Measurements from ENCODE around the gene MT3. TPM values are rescaled to one million over a fixed set of nuclear protein-coding genes. Genes with fewer than 3 reads are reported as not detected.
A peak's percentile ranks its signal among the peaks of the same experiment; 100 is the strongest.

MT3 gene
- total and polyA plus RNA-seq, 2 of the 13 experiments (the other 11 are each of a cell fraction or from before 2014, with no cell fraction given), result not detected

DNA sequence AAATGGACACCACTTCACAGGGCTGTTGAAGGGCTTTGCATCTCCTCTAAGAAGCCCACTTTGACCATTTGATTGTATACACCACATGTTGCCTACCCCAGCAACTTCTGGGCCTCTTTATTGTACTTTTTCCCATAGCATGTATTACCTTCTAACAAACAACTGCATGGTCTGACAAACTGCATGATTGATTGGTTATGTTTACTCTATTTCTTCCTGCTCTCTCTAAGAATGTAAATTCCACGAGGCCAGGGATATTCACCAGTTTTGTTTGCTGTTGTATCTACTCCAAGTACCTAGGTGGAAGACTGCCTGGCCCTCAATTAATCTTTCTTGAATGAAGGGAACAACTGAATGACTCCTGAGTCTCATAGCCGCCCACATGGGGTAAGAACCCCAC is 47.3 kb upstream of the MT3 start (continued):
- TF ChIP-seq ZNF589 (CRISPR knock-in tag; conservative IDR thresholded peaks at IDR 0.05) (no peak), SKI (IDR thresholded peaks at IDR 0.05; ENCODE audit: partially characterized antibody) (no peak), ZFYVE20 (CRISPR knock-in tag; IDR thresholded peaks at IDR 0.05; ENCODE audit: borderline replicate concordance, low read depth) (no peak), BRD4 (CRISPR knock-in tag; IDR thresholded peaks at IDR 0.05) (no peak), ZNF747 (CRISPR knock-in tag; IDR thresholded peaks at IDR 0.05; ENCODE audit: borderline replicate concordance) (no peak), HOXA7 (CRISPR knock-in tag; IDR thresholded peaks at IDR 0.05) (no peak), RFXAP (CRISPR knock-in tag; IDR thresholded peaks at IDR 0.05; ENCODE audit: borderline replicate concordance) (no peak), EEA1 (CRISPR knock-in tag; IDR thresholded peaks at IDR 0.05; ENCODE audit: borderline replicate concordance) (no peak), PAX8 (CRISPR knock-in tag; IDR thresholded peaks at IDR 0.05; ENCODE audit: borderline replicate concordance) (no peak), SAP130 (CRISPR knock-in tag; IDR thresholded peaks at IDR 0.05; ENCODE audit: low read depth) (0 out of 2 replicates have a peak, but pooled peaks have one; percentile 24), ZFY (CRISPR knock-in tag; IDR thresholded peaks at IDR 0.05) (no peak), ZNF275 (CRISPR knock-in tag; IDR thresholded peaks at IDR 0.05; ENCODE audit: borderline replicate concordance) (no peak), MTA3 (CRISPR knock-in tag; IDR thresholded peaks at IDR 0.05) (no peak), RARG (CRISPR knock-in tag; IDR thresholded peaks at IDR 0.05; ENCODE audit: low read depth) (no peak), ZNF766 (CRISPR knock-in tag; IDR thresholded peaks at IDR 0.05; ENCODE audit: borderline replicate concordance) (no peak)
- TF ChIP-seq, protein P1, sequence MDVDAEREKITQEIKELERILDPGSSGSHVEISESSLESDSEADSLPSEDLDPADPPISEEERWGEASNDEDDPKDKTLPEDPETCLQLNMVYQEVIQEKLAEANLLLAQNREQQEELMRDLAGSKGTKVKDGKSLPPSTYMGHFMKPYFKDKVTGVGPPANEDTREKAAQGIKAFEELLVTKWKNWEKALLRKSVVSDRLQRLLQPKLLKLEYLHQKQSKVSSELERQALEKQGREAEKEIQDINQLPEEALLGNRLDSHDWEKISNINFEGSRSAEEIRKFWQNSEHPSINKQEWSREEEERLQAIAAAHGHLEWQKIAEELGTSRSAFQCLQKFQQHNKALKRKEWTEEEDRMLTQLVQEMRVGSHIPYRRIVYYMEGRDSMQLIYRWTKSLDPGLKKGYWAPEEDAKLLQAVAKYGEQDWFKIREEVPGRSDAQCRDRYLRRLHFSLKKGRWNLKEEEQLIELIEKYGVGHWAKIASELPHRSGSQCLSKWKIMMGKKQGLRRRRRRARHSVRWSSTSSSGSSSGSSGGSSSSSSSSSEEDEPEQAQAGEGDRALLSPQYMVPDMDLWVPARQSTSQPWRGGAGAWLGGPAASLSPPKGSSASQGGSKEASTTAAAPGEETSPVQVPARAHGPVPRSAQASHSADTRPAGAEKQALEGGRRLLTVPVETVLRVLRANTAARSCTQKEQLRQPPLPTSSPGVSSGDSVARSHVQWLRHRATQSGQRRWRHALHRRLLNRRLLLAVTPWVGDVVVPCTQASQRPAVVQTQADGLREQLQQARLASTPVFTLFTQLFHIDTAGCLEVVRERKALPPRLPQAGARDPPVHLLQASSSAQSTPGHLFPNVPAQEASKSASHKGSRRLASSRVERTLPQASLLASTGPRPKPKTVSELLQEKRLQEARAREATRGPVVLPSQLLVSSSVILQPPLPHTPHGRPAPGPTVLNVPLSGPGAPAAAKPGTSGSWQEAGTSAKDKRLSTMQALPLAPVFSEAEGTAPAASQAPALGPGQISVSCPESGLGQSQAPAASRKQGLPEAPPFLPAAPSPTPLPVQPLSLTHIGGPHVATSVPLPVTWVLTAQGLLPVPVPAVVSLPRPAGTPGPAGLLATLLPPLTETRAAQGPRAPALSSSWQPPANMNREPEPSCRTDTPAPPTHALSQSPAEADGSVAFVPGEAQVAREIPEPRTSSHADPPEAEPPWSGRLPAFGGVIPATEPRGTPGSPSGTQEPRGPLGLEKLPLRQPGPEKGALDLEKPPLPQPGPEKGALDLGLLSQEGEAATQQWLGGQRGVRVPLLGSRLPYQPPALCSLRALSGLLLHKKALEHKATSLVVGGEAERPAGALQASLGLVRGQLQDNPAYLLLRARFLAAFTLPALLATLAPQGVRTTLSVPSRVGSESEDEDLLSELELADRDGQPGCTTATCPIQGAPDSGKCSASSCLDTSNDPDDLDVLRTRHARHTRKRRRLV (CRISPR knock-in tag; IDR thresholded peaks at IDR 0.05), result no peak
- TF ChIP-seq, protein P2, sequence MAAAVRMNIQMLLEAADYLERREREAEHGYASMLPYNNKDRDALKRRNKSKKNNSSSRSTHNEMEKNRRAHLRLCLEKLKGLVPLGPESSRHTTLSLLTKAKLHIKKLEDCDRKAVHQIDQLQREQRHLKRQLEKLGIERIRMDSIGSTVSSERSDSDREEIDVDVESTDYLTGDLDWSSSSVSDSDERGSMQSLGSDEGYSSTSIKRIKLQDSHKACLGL (CRISPR knock-in tag; IDR thresholded peaks at IDR 0.05), result no peak
- TF ChIP-seq, protein P3, sequence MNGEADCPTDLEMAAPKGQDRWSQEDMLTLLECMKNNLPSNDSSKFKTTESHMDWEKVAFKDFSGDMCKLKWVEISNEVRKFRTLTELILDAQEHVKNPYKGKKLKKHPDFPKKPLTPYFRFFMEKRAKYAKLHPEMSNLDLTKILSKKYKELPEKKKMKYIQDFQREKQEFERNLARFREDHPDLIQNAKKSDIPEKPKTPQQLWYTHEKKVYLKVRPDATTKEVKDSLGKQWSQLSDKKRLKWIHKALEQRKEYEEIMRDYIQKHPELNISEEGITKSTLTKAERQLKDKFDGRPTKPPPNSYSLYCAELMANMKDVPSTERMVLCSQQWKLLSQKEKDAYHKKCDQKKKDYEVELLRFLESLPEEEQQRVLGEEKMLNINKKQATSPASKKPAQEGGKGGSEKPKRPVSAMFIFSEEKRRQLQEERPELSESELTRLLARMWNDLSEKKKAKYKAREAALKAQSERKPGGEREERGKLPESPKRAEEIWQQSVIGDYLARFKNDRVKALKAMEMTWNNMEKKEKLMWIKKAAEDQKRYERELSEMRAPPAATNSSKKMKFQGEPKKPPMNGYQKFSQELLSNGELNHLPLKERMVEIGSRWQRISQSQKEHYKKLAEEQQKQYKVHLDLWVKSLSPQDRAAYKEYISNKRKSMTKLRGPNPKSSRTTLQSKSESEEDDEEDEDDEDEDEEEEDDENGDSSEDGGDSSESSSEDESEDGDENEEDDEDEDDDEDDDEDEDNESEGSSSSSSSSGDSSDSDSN (CRISPR knock-in tag; IDR thresholded peaks at IDR 0.05), result no peak

Data from HepG2 (cell line).